Measurements from ENCODE around the gene RADIL.

GRCh38 chr7:4794591-4795350 is 88.7 kb downstream of the RADIL start:
- no peak for TF ChIP-seq YEATS4 (CRISPR knock-in tag; IDR thresholded peaks at IDR 0.05; ENCODE audit: borderline replicate concordance)
- TF ChIP-seq ZNF616 (CRISPR knock-in tag; IDR thresholded peaks at IDR 0.05; ENCODE audit: low read depth): no peak
- no peak for TF ChIP-seq CTCF (CRISPR knock-in tag; IDR thresholded peaks at IDR 0.05)
- TF ChIP-seq ZNF232 (CRISPR knock-in tag; IDR thresholded peaks at IDR 0.05; ENCODE audit: borderline replicate concordance): no peak
- no peak for TF ChIP-seq FOXP1 (IDR thresholded peaks at IDR 0.05)
- no peak for TF ChIP-seq FOXP1 (CRISPR knock-in tag; IDR thresholded peaks at IDR 0.05)
- TF ChIP-seq RAD21 (CRISPR knock-in tag; IDR thresholded peaks at IDR 0.05): no peak
- no peak for TF ChIP-seq BHLHE40 (IDR thresholded peaks at IDR 0.05; ENCODE audit: low read length)
- no peak for TF ChIP-seq POLR2AphosphoS5 (IDR thresholded peaks at IDR 0.05; ENCODE audit: low read depth, low read length)
- no peak for TF ChIP-seq MTF2 (CRISPR knock-in tag; IDR thresholded peaks at IDR 0.05; ENCODE audit: borderline replicate concordance)
- TF ChIP-seq CBX1 (IDR thresholded peaks at IDR 0.05; ENCODE audit: low read depth): no peak
- TF ChIP-seq NFE2L1 (CRISPR knock-in tag; IDR thresholded peaks at IDR 0.05; ENCODE audit: borderline replicate concordance): no peak
- no peak for TF ChIP-seq SP2 (CRISPR knock-in tag; IDR thresholded peaks at IDR 0.05)
- no peak for TF ChIP-seq RELA (CRISPR knock-in tag; IDR thresholded peaks at IDR 0.05)
